ENCODE data around the gene ARHGAP36. TPM values are rescaled to one million over a fixed set of nuclear protein-coding genes. Genes with fewer than 3 reads are reported as not detected.

The ARHGAP36 gene, protein sequence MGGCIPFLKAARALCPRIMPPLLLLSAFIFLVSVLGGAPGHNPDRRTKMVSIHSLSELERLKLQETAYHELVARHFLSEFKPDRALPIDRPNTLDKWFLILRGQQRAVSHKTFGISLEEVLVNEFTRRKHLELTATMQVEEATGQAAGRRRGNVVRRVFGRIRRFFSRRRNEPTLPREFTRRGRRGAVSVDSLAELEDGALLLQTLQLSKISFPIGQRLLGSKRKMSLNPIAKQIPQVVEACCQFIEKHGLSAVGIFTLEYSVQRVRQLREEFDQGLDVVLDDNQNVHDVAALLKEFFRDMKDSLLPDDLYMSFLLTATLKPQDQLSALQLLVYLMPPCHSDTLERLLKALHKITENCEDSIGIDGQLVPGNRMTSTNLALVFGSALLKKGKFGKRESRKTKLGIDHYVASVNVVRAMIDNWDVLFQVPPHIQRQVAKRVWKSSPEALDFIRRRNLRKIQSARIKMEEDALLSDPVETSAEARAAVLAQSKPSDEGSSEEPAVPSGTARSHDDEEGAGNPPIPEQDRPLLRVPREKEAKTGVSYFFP
- total RNA-seq: not detected in 2 replicates

DNA sequence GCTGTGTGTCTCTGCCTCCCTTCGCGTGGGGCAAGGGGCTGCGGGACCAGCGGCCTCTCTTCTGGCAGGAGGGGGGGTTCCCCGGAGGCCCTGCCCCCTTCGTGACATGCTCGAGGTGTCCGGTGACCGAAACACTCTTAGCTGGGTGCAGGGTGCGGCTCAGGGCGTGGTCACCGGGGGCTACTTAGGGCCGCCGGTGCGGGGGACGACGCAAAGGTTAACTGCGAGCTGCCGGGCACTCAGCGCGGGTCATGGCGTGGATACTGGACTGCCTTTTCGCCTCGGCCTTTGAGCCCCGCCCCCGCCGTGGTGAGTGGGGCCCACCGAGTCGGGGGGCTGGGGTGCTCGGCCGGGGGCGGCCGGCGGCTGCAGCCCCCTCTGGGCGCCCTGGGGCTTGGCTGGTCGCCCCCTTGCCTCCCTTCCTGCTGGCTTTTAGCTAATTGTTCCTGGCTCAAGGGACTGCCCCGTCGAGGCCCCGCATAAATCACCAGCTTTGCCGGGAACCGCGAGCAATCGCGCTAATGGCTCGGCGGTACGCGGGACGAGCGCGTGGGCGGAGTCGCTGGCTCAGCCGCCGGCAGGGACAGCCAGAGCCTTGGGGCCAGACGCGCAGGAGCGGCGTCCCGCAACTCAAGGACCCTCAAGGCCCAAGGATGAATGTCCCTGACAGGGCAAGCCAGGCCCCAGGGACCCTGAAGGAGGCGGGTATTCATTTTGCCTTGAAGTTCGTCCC lies at the start of gene ARHGAP36:
Gene ARHGAP36 (plus strand): TSS at position 211 of the 733 bp plus-strand sequence. CDS start 23,320 bp downstream, outside the sequence.

Other genes with a start within 250 kb of the ARHGAP36 start
- gene ENOX2, start 155.1 kb upstream of the ARHGAP36 start, total RNA-seq: 21.2 and 26.7 TPM in 2 replicates
- not detected in 2 replicates for gene IGSF1, start 231.0 kb downstream of the ARHGAP36 start, total RNA-seq

All from nasal cavity respiratory epithelium epithelial cell of viscerocranial mucosa (primary cell).